Left forelimb (tissue), 1 donor: ENCODE measurements around the gene PDE7B.

Source experiments
- DNase-seq: peaks from one replicate; pipeline ENCODE4 v3.0.0-alpha.2; 2018; ENCODE audit warnings: low spot score

Gene PDE7B

GRCh38 chr6:135987226-135987625 lies 135.7 kb downstream of the PDE7B start:
- DNase-seq: no peak

DNA sequence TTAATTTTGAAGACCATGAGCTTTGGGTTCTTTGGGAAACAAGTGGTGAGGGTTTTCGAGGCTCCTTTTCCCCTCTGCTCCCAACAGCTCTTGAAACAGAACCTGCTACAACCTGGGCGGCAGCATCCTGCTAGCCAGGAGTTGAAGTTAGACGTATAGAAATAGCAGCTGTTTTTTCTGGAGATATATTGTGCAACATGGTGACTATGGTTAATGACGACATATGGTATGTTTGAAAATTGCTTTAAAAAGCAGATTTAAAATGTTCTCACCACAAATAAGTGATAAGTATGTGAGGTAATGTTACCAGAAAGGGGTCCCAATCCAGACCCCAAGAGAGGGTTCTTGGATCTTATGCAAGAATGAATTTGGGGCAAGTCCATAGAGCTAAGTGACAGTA lies 138.9 kb downstream of the PDE7B start:
- no peak for DNase-seq

DNA sequence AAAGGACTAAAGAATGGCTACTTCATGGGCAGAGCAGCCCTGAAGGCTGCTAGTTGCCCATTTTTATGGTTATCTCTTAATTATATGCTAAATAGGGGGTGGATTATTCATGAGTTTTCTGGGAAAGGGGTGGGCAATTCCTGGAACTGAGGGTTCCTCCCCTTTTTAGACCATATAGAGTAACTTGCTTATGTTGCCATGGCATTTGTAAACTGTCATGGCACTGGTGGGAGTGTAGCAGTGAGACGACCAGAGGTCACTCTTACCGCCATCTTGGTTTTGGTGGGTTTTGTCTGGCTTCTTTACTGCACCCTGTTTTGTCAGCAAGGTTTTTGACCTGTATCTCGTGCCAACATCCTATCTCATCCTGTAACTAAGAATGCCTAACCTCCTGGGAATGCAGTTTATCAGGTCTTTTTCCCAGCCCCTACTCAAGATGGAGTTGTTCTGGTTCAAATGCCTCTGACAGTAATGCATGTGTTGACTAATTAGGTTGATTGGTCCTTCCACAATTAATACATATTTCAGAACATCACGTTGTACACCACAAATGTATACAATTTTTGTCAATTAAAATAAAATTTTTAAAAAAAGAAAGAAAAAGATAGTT lies 139.5 kb downstream of the PDE7B start:
- no peak for DNase-seq

GRCh38 chr6:135992739-135993138 lies 141.2 kb downstream of the PDE7B start:
- no peak for DNase-seq

- no peak for DNase-seq
Measured at GRCh38 chr6:135993361-135993760, 141.9 kb downstream of the PDE7B start.

DNA sequence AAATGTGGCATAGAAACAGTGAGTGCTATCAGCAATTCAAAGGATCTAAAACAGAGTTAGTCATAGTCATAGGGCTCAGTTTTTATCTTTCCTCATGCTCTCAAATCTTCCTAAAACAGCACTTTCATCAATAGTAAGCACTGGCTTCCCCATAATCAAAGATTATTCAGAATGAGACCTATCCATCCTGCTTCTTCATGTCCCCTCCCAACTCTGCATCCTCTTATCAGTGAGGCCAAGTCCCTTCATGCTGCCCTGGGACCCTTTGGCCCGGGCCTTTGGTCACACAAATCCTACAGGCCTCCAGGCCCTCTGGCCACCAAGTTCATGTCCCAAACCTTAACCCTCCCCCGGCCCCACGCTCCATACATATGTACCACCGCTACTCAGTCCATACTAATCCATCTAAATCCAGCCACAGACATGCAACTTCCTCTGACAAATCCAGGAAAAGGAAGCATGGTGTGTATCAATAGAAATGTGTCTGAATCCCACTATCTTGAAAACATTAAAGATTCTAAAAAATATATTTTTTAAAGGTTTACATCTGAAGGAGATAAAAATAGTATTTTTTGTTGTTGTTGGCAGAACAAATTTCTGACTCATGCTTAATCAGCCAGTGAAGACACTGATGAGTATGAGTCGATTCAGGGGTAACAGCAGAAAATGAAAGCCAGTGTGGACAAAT lies 143.5 kb downstream of the PDE7B start:
- no peak for DNase-seq

GRCh38 chr6:135995545-135995898 lies 144.0 kb downstream of the PDE7B start:
- no peak for DNase-seq

DNA sequence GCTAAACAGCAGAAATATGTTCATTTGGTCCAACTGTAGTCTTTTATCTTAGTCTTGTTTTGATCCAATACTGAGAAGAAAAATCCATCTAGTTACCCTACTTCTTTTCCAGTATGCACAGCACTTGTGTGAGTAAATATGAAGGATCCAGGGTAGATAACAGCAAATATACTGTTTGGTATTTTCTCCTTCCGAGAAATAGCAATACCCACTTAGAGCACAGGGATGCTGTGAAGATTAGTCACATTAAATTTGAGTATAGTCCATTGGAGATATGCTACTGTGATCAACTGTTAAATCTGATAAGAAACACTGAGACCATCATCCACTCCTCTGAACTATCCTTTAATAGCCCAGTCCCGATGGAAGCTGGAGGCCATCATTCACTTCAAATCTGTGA lies 145.2 kb downstream of the PDE7B start:
- no peak for DNase-seq

GRCh38 chr6:135999393-135999792 lies 147.9 kb downstream of the PDE7B start:
- no peak for DNase-seq

GRCh38 chr6:136007345-136007744 lies 155.8 kb downstream of the PDE7B start:
- no peak for DNase-seq

GRCh38 chr6:136011475-136011874 lies 160.0 kb downstream of the PDE7B start:
- DNase-seq: no peak

- no peak for DNase-seq
Measured at GRCh38 chr6:136012198-136012887, 160.8 kb downstream of the PDE7B start.

DNA sequence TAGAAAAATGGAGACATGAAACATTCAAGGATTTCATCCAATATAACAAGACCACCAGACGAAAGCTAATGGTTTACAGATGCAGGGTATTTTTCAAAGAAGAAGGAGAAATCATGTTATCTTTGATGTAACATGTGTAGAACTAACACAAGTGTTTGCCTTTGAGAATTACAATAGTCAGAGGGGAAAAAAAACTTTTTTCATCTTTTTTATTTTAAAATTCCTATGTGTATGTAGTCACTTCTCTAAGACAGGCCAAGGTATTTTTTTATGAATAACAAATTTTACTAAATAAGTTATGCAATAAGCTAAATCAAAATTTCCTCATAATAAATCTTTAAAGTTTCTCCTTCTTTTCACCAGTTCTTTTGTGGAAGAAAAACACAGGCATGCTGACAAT lies 161.4 kb downstream of the PDE7B start:
- DNase-seq: no peak

- no peak for DNase-seq
Measured at GRCh38 chr6:136014454-136015437, 163.2 kb downstream of the PDE7B start.

DNA sequence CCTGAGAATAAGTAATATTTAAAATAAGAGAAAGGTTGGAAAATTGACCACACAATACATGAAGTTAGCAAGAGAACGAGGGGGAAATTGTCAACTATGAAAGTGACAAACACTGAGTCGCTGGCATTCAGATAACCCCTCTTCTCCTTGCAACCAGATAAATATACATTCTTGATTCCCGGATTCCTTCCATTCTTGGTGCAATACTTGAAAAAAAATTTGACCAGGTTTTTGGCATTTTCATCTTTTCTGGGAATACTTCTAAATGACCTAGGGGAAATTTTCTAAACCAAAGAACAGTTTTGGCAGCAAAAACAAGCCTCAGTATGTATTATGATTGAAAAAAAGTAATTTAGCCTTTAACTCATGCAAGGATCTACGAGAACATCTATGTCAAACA lies 164.0 kb downstream of the PDE7B start:
- no peak for DNase-seq

DNA sequence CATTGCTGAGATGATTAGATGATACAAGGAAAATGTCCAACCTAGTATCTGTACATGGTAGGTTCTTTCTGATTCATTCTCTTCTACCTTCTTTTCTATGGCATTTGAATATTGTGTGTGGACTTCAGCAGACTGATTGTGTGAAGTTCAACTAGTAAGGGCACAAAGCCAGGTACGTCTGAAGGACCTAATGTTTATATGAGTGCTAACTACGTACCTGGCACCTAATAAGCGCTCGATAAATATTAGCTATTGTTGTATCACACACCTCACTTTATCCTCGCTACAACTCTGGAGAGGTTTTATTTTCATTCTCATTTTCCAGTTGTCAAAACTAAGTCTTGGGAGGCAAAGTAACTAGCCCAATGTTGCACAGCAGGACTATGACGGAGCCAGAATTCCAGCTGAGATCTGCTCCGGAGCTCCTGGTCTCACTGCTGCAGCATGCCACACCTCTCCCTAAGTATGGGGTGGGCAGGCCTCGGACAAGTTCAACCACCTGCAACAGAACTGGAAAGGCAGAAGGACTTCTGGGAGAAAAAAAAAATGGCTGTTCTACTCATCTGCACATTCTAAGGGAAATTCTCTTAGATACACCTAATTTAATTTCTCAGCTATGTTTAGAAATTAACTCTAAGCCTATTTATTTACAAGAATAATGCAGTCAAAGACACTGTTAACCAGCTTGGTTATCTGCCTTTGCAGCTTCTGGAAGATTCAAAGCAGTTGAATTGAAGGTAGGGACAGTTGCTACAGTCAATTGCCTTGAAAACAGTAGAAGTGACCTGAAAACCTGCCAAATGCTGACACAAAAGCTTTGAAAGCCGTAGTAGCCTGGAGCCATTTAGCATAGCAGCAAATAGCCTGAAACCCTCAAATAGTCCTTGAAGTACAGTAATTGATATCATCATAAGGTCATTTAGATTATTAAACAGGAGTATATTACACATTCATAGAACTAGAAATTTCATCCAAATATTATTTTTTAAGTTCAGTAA lies 165.0 kb downstream of the PDE7B start:
- no peak for DNase-seq

DNA sequence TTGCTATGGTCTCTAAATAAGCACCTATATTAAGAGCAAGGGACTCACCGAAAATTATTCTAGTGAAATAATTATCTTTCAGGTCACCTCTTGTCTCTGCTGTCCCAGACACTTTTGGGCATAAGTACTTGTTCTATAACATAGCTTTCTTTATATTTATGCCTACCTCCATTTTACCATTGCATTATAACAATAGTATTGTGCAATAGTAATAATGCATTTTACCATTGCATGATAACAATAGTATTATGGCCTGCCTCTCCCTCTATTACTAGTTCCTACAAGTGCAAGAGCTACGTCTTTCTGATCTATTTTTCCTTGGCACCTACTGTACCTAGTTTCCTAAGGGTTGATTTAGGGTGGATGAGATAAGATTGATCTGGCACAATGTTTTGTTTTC lies 169.2 kb downstream of the PDE7B start:
- DNase-seq: no peak

- DNase-seq: no peak
Measured at GRCh38 chr6:136022224-136022874, 170.8 kb downstream of the PDE7B start.

DNA sequence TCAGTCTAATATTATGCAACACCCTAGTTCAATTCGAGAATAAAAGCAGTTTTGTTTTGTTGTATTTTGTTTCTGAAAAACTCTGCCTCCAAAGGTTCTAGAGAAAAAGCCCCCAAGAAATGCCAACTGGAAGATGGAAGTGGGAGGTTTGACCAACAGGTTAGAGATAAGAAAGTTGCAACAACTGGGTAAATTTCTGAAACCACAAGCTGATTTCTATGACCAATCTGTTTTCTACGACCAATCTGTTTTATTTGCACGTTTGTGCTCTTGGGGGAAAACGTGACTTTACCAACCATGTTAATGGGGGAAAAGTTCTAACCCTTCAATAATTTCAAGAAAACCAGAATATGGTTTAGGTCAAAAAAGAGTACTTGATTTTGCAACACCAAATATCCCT lies 173.2 kb downstream of the PDE7B start:
- DNase-seq: no peak

GRCh38 chr6:136025736-136026135 lies 174.2 kb downstream of the PDE7B start:
- no peak for DNase-seq

GRCh38 chr6:136030131-136030530 lies 178.6 kb downstream of the PDE7B start:
- DNase-seq: no peak
